NOMO-1 (cell line): ENCODE results near the gene DDIT4.
"Not testable (repeated sequence)": the region's sequence is repeated elsewhere in the genome, so short reads cannot be mapped to it uniquely, and the experiment has no call there.

ENCODE experiments used
- DNase-seq, 2 experiments: peaks; one replicate each; lab custom pipeline; 2025; ENCODE audit not compliant: unreplicated experiment in 2 of 2; lab: John Stamatoyannopoulos, UW

DDIT4 gene

GRCh38 chr10:72267381-72267780 is 6.3 kb upstream of the DDIT4 start:
- no peak for DNase-seq

- DNase-seq, result no peak
Observed at GRCh38 chr10:72267819-72268399, 5.8 kb upstream of the DDIT4 start.

GRCh38 chr10:72268475-72269200 is 5.1 kb upstream of the DDIT4 start:
- not testable (repeated sequence) for DNase-seq

GRCh38 chr10:72270607-72271281 is 3.0 kb upstream of the DDIT4 start:
- no peak for DNase-seq

- DNase-seq, result peak; percentile 39
Observed at GRCh38 chr10:72272689-72273409, 875 bp upstream of the DDIT4 start.

- DNase-seq, result no peak
Observed at GRCh38 chr10:72274213-72274729, 547 bp downstream of the DDIT4 start.

GRCh38 chr10:72274730-72275350 is 1.1 kb downstream of the DDIT4 start:
- DNase-seq, result peak; percentile 20 to 50

- no peak for DNase-seq
Observed at GRCh38 chr10:72275351-72276012, 1.8 kb downstream of the DDIT4 start.

- no peak for DNase-seq
Observed at GRCh38 chr10:72276013-72276387, 2.3 kb downstream of the DDIT4 start.

GRCh38 chr10:72276421-72277339 is 3.0 kb downstream of the DDIT4 start:
- no peak for DNase-seq

GRCh38 chr10:72277340-72277995 is 3.7 kb downstream of the DDIT4 start:
- DNase-seq, result no peak

- DNase-seq, result no peak
Observed at GRCh38 chr10:72277996-72278667, 4.4 kb downstream of the DDIT4 start.

- no peak for DNase-seq
Observed at GRCh38 chr10:72278668-72279393, 5.1 kb downstream of the DDIT4 start.

GRCh38 chr10:72279587-72279986 is 5.9 kb downstream of the DDIT4 start:
- not testable (repeated sequence) for DNase-seq

GRCh38 chr10:72283131-72283530 is 9.4 kb downstream of the DDIT4 start:
- no peak for DNase-seq

- DNase-seq, result no peak
Observed at GRCh38 chr10:72285972-72286521, 12.3 kb downstream of the DDIT4 start.

GRCh38 chr10:72291019-72291532 is 17.4 kb downstream of the DDIT4 start:
- DNase-seq, result no peak
